Colonic mucosa (tissue), 4 donors: ENCODE measurements around the gene FOXB2. TPM values are rescaled to one million over a fixed set of nuclear protein-coding genes. Genes with fewer than 3 reads are reported as not detected.

ENCODE experiments used
- DNase-seq: peaks from one replicate; pipeline ENCODE4 v3.0.0-alpha.2; 2020
- H3K27ac ChIP-seq: fragments of 200-600 bp; one replicate; pipeline ENCODE4 v1.8.0; 2021
- H3K27me3 ChIP-seq: fragments of 200-600 bp; one replicate; pipeline ENCODE4 v1.8.0; 2021
- H3K36me3 ChIP-seq: fragments of 200-600 bp; one replicate; pipeline ENCODE4 v1.8.0; 2021
- H3K4me1 ChIP-seq: fragments of 200-600 bp; one replicate; pipeline ENCODE4 v1.8.0; 2021; ENCODE audit warnings: mild to moderate bottlenecking
- H3K4me3 ChIP-seq: fragments of 200-600 bp; one replicate; pipeline ENCODE4 v1.8.0; 2021
- H3K9ac ChIP-seq, 2 donors: one replicate each; pipeline ENCODE4 v1.7.0; 2013; ENCODE audit warnings: control low read depth in 2 of 2, low read depth in 2 of 2, low read length in 2 of 2
- H3K9me3 ChIP-seq: fragments of 200-600 bp; one replicate; pipeline ENCODE4 v1.8.0; 2021
- intact Hi-C: fragments of 100-400 bp; cut with DNase I; formaldehyde crosslinking; loops from one replicate; pipeline ENCODE4 v1.14.1; 2022
- total RNA-seq, 2 donors: library from RNA; stranded (reverse); fragmentation: NEBNext Ultra II Directional in 1 of 2; extraction: Animal tissue kit (Norgen Biotek cat#: 25700) in 1 of 2; gene quantifications; one replicate each; pipeline ENCODE4 v1.2.1, GENCODE V29; 2021
- TF ChIP-seq, protein P1 (sequence below): fragments of 200-600 bp; IDR thresholded peaks from one replicate; pipeline ENCODE4 v1.8.0; 2022; ENCODE audit warnings: antibody characterized with exemption, mild to moderate bottlenecking
- donor health status: healthy.
- donor health status: DM: no; HTN: no; CAD: no.
- donor health status: DM: no; HTN: no; CAD: no.

Gene FOXB2
- total RNA-seq, 2 donors from 2014 or later: not detected

DNA sequence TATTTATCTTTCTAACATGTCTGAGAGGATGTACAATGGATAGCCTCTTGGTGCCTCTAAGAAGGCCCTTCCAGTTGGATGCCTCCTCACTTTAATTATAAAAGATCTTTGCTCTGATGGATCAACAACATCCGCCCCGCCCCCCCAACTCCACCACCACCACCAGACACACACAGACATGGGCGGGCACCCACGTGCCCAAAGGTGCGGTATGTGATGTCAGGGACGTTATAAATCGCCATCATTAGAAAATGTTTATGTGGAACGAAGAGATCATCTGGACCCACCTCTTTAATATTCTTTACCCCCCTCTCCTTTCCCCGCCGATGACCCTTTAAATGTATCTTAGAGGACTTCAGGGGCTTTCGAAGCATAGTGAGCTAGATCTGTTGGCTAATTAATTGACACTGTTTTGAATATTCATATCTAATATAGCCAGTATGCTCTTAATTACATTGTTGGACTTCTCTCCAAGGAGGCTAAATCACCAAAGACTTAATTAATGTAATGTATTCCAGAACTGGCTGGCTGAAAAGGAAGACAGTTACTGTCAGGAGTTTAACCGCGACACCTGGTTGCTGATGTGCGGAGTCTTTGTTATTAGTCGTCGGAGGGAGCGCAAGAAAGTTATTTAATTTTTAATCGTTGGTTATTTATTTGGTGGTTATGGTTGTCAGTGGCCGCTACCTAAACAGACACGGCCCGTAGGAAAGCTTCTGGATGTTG, 6.1 kb upstream of the FOXB2 start:
- H3K27ac ChIP-seq: no peak overlapping the region
- intact Hi-C loops: no loop called here

DNA sequence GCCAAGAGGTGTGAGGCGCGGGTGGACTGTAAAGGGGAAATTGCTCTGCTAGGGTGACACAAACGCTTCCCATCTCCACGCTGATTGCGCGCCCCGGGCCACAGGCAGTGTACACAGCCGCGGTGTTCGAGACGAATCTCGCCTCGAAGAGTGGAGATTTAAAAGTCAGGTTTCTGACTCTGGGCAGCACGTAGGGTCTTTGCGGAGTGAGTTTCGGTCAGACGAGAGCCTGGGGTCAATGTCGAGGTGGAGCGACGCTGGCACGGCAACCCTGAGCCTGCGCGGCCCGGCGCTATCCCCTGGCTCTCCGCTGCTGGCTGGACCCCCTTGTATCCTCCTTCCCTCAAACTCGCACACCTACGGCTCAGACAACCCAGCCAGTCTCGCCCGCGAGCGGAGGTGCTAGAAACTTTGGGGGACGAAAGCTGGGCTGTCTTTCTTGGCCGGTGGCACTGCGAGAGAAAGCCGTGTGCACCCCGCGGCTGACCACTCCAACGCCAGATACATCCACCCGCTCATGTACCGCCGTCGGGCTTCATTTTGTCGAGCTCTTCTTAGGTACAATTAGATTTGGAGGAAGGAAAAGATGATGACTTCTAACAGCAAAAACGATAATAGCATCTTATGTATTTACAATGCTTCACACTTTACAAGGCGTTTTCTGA, 5.4 kb upstream of the FOXB2 start:
- Histone ChIP-seq H3K27me3 (peaks cover 86% of the 10 kb centered on the region), H3K9me3 (no peaks in the 10 kb centered on the region), H3K4me1 (peaks cover 4% of the 10 kb centered on the region), H3K27ac (no peak overlapping the region), H3K4me3 (no peak overlapping the region), H3K36me3 (no peaks in the 10 kb centered on the region), H3K9ac (no peak overlapping the region)
- no peak for DNase-seq
- intact Hi-C loops: no loop called here
- TF ChIP-seq, protein P1, sequence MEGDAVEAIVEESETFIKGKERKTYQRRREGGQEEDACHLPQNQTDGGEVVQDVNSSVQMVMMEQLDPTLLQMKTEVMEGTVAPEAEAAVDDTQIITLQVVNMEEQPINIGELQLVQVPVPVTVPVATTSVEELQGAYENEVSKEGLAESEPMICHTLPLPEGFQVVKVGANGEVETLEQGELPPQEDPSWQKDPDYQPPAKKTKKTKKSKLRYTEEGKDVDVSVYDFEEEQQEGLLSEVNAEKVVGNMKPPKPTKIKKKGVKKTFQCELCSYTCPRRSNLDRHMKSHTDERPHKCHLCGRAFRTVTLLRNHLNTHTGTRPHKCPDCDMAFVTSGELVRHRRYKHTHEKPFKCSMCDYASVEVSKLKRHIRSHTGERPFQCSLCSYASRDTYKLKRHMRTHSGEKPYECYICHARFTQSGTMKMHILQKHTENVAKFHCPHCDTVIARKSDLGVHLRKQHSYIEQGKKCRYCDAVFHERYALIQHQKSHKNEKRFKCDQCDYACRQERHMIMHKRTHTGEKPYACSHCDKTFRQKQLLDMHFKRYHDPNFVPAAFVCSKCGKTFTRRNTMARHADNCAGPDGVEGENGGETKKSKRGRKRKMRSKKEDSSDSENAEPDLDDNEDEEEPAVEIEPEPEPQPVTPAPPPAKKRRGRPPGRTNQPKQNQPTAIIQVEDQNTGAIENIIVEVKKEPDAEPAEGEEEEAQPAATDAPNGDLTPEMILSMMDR: no peak

More for the DNA sequence above, 6.1 kb upstream of the FOXB2 start:
- Histone ChIP-seq H3K4me3 (no peak overlapping the region), H3K4me1 (peaks cover 4% of the 10 kb centered on the region), H3K27me3 (peaks cover 86% of the 10 kb centered on the region), H3K9ac (no peak overlapping the region), H3K36me3 (no peaks in the 10 kb centered on the region), H3K9me3 (no peaks in the 10 kb centered on the region)
- TF ChIP-seq, protein P1: no peak
- no peak for DNase-seq

DNA sequence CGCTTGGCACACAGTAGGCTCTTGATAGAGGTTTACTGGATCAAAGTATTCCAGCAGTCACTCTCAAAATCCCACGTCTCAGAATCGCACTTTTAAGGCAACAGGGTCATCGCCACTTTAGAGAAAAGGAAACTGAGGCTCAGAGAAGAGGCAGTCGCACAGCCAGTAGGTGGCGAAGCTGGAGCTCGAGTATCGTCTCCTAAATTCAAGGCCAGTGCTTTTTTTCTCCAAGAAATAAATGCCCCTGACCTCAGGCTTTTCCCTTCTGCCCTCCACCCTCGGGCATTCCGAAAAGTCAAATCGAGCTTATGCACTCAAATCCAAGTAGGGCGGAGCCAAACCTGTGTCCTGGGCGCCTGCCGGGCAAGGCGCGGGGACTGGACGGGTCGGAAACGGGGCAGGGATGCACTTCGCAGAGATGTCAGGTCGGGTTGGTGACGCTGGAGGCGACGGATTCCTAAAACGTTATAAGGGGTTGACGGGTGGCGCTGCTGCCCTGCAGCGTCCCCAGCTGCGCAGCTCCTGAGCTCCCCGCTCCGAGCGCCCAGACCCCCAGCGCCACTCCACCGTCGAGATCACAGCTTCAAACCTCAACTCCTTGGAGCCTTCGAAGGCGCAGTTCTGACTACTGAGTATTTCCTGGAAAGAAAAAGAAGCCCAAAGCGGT, 4.7 kb upstream of the FOXB2 start:
- intact Hi-C loops: no loop called here
- H3K4me1 ChIP-seq: peaks cover 4% of the 10 kb centered on the region
- TF ChIP-seq, protein P1: no peak
- H3K4me3 ChIP-seq: no peak overlapping the region
- no peak overlapping the region for H3K27ac ChIP-seq
- no peaks in the 10 kb centered on the region for H3K9me3 ChIP-seq
- no peaks in the 10 kb centered on the region for H3K36me3 ChIP-seq
- peaks cover 92% of the 10 kb centered on the region for H3K27me3 ChIP-seq
- no peak for DNase-seq
- H3K9ac ChIP-seq: no peak overlapping the region

DNA sequence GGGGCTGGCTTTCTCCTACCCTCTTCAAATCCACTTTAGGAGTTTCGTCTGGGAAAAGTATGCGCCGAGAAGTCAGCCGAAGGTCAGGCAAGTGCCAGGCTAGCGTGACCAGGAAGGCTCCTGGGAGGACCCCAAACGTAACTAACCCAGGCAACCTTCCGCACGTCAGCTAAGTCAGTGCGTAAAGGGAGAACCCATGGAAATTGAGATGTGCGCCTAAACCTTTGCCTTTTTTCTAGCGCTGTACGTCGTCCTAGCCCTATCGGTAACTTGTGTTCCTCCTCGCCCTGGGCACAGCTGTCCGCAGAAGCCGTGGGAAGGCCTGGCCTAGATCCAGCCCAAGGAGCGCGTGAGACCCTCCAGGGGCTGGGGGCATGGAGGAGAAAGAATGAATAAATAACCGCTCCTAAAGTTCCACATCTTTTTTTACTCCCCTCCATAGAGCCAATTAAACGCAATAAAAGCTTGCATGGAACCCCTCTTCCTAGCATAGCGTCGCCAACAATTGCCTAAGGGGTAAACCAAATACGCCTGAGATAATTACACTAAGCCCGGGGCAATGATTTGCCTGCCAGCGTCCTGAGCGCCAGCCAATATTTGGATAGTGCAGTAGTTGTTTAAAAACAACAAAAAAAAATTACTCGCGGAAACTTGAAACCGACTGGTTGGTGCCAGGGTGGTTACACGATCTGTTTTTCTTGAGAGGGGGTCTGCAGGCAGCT, 4.0 kb upstream of the FOXB2 start:
- no peak overlapping the region for H3K27ac ChIP-seq
- no peaks in the 10 kb centered on the region for H3K36me3 ChIP-seq
- H3K9me3 ChIP-seq: no peaks in the 10 kb centered on the region
- no peak overlapping the region for H3K9ac ChIP-seq
- peaks cover 94% of the 10 kb centered on the region for H3K27me3 ChIP-seq
- intact Hi-C loops: no loop called here
- no peak for DNase-seq
- no peak overlapping the region for H3K4me3 ChIP-seq
- peaks cover 4% of the 10 kb centered on the region for H3K4me1 ChIP-seq
- TF ChIP-seq, protein P1: no peak

DNA sequence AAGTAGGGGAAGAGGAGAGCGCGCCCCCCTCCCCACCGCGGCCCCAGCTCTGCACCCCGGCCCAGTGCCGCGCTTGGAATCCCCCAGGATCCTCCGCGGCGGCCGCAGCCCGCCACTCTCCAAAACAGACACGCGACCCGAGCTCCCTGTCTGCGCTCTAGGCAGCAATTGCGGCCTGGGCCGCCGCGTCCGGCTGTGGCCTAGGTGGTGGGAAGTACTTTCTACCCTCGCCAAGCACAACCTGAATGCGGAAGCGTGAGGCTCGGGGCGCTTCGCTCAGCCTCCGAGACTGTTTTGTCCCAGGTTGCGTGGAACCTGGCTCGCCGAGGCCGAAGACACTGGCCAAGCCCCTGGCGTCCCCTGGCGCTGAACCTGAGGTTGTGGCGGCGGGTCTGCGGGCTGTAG, 3.3 kb upstream of the FOXB2 start:
- Histone ChIP-seq H3K9ac (no peak overlapping the region), H3K9me3 (no peaks in the 10 kb centered on the region), H3K4me1 (peaks cover 4% of the 10 kb centered on the region), H3K27ac (no peak overlapping the region), H3K36me3 (no peaks in the 10 kb centered on the region), H3K4me3 (no peak overlapping the region), H3K27me3 (peaks cover 94% of the 10 kb centered on the region)
- intact Hi-C loops: no loop called here
- no peak for DNase-seq
- TF ChIP-seq, protein P1: no peak
